HAP-1 (cell line): ENCODE data around the gene MTARC1.

Experiments
- DNase-seq, 2 experiments: peaks; one replicate each; pipeline ENCODE4 v3.0.0-alpha.2; 2016 to 2020; ENCODE audit warnings: low spot score in 2 of 2
- H3K27me3 ChIP-seq: fragments of 250-450 bp; sonication (Bioruptor Pico); 2 replicates; pipeline ENCODE4 v1.5.1; 2020; ENCODE audit warnings: low read depth, mild to moderate bottlenecking, moderate library complexity
- H3K36me3 ChIP-seq: fragments of 250-450 bp; sonication (Bioruptor Pico); replicated peaks from 2 replicates; pipeline ENCODE4 v1.5.1; 2020; ENCODE audit warnings: mild to moderate bottlenecking
- H3K4me1 ChIP-seq: fragments of 250-450 bp; sonication (Bioruptor Pico); 2 replicates; pipeline ENCODE4 v1.5.1; 2020; ENCODE audit warnings: mild to moderate bottlenecking
- H3K4me3 ChIP-seq: fragments of 250-450 bp; sonication (Bioruptor Pico); 2 replicates; pipeline ENCODE4 v1.5.1; 2020; ENCODE audit warnings: mild to moderate bottlenecking, moderate library complexity
- H3K9me3 ChIP-seq: fragments of 250-450 bp; sonication (Bioruptor Pico); 2 replicates; pipeline ENCODE4 v1.5.1; 2020; ENCODE audit warnings: mild to moderate bottlenecking, moderate library complexity
- in situ Hi-C: fragments of 300-500 bp; cut with MboI; formaldehyde crosslinking; loops from 3 replicates; pipeline ENCODE4 v1.14.3; 2020; ENCODE audit warnings: low sequenced_read_pairs, inconsistent platforms, mixed read lengths

MTARC1 gene

DNA sequence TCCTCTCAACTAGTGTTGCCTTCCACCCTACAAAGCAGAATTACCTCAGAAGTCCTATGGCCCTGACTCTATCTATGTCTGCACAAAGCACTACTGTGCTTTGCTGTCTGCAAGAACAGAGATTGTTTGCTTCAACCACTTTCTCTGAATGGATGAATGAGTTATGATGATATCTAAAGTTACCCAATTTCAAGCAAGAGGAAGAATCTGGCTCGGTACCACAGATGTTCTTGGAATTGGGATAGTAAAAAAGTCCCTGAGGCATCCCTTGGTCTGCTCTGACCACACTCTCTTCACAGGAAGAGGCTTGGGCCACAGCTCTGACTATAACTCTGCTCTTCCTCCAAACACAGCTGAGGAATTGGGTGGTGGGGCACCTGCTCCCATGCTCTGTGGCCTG is 31.2 kb downstream of the MTARC1 start:
- H3K27me3 ChIP-seq: no peaks in the 10 kb centered on the region
- 0 out of 2 replicates have a peak, but pooled peaks cover 3% of the 10 kb centered on the region for H3K36me3 ChIP-seq
- no peak overlapping the region for H3K4me3 ChIP-seq
- H3K9me3 ChIP-seq: no peaks in the 10 kb centered on the region
- H3K4me1 ChIP-seq: no peaks in the 10 kb centered on the region
- in situ Hi-C loops: no loop called here
- DNase-seq: no peak

DNA sequence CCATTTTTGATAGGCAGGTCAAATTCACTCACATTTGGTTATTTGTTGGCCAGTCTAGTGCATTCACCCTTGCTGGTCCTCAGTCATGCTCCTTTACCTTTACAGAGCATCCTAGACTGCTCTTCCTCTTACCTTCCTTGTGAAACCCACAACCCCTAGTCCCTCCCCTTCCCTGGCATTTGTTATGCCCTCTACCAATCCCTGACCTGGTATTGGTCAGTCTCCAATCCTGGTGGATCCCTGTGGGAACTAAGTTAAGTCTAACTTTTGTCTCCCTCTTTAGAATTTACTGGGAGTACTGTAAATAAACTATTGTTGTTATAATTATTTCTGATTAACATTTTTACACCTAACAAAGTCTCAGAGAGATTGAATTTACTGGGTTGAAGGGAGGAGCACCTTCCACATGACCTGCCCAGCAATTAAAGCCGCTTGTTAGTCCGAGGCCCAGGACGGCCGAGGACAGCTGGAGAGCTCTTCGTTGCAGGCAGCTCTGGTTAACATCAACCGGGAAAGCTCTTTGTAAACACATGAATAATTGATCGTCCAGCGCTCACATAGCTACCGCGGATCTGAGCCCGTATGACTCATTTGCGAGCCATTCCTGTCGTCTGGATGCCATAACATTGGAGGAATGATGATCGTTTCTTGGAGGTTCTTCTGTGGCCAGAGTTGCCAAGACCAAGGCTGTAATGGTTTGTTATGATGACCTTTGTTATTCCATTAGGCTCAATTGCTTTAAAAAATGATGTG is 31.9 kb downstream of the MTARC1 start:
- no peak for DNase-seq
- no peaks in the 10 kb centered on the region for H3K36me3 ChIP-seq
- in situ Hi-C loops: no loop called here
- no peaks in the 10 kb centered on the region for H3K4me1 ChIP-seq
- H3K27me3 ChIP-seq: no peaks in the 10 kb centered on the region
- no peaks in the 10 kb centered on the region for H3K9me3 ChIP-seq
- no peak overlapping the region for H3K4me3 ChIP-seq

DNA sequence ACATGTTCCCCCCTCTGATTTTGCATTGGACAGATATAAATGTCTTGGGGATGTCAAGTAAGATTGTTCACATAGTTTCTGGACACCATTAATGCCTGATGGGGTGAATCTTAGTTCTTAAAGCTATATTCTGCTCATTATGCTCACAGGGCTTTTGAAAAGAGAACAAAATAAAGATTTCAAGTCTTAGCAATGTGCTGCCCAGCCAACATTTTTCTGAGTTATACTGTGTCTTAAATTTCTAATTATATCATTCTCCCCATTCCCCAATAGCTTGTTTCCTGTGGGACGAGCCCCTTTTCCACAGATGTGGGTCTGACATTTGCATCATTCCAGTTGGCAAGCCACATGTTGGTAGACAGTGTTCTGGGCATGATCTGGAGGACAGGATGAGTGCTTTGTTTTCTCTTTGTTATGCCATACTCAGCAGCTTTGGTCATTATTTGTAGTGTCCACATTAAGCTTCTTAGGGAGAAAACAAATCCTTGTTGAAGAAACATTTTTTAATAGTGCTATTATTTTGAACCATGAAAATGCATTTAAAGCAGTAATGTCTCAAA is 32.8 kb downstream of the MTARC1 start:
- DNase-seq: no peak
- in situ Hi-C loops: no loop called here
- H3K4me3 ChIP-seq: no peak overlapping the region

DNA sequence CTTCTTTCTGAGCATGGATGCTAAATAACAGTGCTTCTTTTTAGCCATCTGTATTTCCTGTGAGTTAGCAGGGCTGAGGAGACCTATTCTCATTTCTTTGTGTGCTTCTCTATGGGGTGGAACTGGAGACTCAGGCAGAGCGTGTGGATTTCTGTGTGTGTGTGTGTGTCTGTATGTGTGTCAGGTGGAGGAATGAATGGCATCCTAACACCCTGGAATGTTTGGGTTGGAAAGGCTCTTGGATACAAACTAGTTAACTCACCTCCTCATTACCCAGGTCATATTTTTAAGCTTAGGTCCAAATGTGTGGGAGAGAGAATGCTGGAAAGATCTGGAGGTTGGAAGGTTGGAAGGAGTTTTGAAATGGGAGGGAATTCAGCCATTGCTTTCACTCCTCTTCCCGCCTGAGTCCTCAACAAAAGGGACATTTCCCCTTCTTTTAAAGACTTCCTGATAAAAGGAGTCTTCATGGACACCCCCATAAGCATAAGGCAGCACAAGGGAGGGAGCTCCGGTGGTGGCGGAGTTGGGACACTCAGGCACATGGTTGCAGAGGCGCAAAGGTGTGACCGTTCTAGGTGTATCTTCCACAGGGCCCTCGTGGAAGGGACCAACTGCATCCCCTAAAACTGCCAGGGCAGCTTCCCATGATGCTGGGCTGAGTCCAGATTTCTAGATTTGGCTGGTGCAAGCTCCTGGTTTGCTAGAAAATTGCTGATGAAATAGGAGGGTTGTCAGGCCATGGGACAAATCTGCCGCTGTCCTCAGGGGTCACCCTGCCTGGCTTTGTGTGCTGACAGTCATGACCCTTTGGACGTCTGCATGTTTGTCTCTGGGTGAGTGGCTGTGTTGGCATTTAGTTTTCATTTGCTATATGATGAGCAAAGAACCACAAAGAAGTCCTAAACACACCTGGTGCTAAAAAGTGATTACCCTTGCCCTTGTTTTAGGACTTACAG is 37.6 kb downstream of the MTARC1 start:
- Histone ChIP-seq H3K4me1 (no peaks in the 10 kb centered on the region), H3K9me3 (no peaks in the 10 kb centered on the region), H3K36me3 (no peaks in the 10 kb centered on the region), H3K27me3 (no peaks in the 10 kb centered on the region), H3K4me3 (no peak overlapping the region)
- DNase-seq: no peak
- in situ Hi-C loops: no loop called here

More for the DNA sequence above, 32.8 kb downstream of the MTARC1 start:
- Histone ChIP-seq H3K27me3 (no peaks in the 10 kb centered on the region), H3K4me1 (no peaks in the 10 kb centered on the region), H3K9me3 (no peaks in the 10 kb centered on the region), H3K36me3 (no peaks in the 10 kb centered on the region)

DNA sequence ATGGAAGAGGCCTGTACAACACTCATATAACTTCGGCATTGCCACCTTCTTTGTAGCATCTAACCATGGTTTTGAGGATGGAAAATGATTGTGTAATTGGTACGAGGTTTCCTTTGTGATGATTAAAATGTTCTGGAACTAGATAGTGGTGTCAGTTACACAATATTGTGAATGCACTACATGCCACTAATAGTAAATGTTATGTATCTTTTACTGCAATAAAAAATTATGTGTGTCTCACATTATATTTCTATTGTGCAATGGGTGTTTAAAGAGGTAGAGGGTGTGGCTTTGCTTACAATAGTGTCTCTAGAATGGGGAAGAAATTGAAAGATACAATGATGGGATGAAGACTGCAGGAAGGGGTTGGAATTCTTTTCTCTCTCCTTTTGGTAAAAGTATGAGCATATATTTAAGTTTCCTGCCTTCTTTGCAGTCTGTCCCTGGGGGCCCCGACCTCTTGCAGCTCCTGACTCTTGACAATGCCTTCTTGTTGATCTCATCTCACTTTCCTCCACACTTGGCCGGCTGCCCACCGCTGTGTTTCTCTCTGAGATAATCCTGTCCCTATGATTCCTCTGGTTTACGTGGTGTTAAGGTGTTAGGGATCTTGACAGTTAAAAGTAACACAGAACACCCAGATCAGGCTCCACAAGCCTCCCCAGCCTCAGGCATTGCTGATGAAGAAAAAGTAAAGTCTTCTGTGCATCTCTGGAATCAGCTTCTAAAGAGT is 39.3 kb downstream of the MTARC1 start:
- Histone ChIP-seq H3K9me3 (no peaks in the 10 kb centered on the region), H3K27me3 (no peaks in the 10 kb centered on the region), H3K4me3 (no peak overlapping the region), H3K36me3 (no peaks in the 10 kb centered on the region), H3K4me1 (no peaks in the 10 kb centered on the region)
- in situ Hi-C loops: no loop called here
- DNase-seq: peak in 1 of 2 experiments; percentile 45

DNA sequence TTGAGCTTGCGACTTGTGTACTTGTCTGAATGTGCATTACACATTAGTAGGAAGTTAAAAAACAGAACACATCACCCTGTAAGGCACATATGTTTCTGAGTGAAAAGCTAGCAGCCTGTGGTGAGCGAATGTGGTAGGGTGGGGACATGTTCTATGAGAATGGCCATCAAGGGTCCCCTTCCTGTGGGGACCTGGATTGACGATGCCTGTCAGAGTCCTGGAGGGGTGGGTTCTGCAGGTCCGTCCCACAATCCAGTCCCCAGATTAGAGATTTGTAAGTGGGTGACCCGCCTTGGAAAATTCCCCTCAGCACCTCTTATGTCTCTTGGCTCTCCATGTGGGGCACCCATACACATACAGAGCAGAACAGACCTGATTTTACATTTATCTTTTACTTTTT is 40.0 kb downstream of the MTARC1 start:
- Histone ChIP-seq H3K4me3 (no peak overlapping the region), H3K4me1 (no peaks in the 10 kb centered on the region), H3K27me3 (no peaks in the 10 kb centered on the region), H3K9me3 (no peaks in the 10 kb centered on the region), H3K36me3 (no peaks in the 10 kb centered on the region)
- no peak for DNase-seq
- in situ Hi-C loops: no loop called here

DNA sequence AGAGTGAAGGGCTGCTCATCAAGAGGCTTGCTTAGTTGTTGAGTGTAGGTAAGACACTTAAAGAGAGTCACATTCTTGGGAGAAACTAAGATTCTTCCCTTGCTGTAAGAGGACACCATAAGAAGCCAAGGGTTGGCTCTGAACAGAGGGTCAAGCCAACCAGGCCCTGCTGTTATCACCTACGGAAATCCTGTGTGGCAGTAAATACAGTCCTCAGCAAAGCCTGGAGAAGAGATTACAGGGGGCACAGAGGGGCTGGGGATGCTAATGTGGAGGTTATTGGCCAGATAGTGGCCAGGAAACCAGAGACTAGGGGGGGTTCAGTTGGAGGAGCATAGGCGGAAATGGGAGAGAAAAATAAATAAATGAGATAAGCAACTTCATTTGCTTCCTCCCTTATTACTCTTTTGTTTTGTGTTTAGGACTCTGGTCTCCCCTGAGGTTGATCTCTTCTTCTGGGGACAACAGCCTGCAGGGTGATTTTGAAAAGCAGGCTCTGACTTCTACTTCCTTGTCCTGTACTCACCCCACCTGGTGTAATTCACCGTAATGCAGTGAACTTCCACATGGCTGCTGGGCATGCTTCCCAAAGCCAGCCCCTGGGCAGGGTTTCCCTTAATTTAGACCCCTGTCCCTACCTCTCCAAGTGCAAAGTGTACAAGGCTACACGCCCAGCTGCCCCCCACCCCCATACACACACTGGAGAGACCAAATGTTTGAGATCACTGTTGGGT is 40.9 kb downstream of the MTARC1 start:
- Histone ChIP-seq H3K36me3 (no peaks in the 10 kb centered on the region), H3K4me1 (no peaks in the 10 kb centered on the region), H3K4me3 (no peak overlapping the region), H3K27me3 (no peaks in the 10 kb centered on the region), H3K9me3 (no peaks in the 10 kb centered on the region)
- in situ Hi-C loops: no loop called here
- no peak for DNase-seq

DNA sequence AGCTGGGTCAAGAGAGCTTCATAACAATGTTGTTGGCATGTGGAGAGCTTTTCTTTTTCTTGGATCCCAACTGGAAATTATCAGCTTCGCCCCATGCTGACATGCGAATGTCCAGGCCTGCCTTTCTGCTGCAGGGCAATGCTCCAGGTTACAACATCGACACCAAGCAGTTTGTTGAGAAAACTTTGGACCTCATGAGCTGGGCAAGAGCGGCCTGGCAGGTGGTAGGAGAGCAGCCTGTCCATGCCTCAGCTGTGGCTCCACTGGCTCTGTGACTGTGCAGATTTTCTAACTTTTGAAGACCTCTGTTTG is 41.4 kb downstream of the MTARC1 start:
- no peaks in the 10 kb centered on the region for H3K27me3 ChIP-seq
- H3K9me3 ChIP-seq: no peaks in the 10 kb centered on the region
- H3K4me1 ChIP-seq: no peaks in the 10 kb centered on the region
- in situ Hi-C loops: no loop called here
- no peak overlapping the region for H3K4me3 ChIP-seq
- no peaks in the 10 kb centered on the region for H3K36me3 ChIP-seq
- DNase-seq: no peak

DNA sequence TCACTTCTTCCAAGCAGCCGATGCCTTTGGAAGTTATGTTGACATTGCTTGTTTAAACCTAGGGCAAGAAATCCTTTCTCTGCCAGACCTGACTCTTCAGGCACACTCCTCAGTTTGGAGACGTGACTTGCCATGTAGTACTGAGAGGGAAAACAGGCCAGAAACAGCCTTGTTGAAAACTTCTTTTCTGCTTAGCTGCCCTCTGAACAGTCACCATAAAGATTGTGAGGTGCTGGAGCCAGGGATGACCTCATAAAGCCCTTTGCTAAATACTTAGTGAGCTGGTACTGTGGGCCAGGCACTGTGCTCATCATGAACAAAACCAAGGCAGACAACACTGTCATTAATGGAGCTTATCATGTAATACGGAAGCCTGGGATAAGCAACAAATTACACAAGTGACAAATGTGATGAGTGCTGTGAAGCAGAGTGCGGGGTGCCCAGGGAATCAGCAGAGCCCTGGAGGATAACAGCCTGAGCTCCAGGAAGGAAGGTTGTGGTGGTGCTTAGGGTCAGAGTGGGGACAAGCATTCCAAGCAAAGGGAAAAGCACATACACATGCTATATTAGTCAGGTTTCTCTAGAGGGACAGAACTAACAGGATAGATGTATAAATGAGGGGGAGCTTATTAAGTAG is 42.4 kb downstream of the MTARC1 start:
- Histone ChIP-seq H3K27me3 (no peaks in the 10 kb centered on the region), H3K9me3 (no peaks in the 10 kb centered on the region), H3K36me3 (no peaks in the 10 kb centered on the region), H3K4me1 (no peaks in the 10 kb centered on the region), H3K4me3 (no peak overlapping the region)
- DNase-seq: no peak
- in situ Hi-C loops: no loop called here

DNA sequence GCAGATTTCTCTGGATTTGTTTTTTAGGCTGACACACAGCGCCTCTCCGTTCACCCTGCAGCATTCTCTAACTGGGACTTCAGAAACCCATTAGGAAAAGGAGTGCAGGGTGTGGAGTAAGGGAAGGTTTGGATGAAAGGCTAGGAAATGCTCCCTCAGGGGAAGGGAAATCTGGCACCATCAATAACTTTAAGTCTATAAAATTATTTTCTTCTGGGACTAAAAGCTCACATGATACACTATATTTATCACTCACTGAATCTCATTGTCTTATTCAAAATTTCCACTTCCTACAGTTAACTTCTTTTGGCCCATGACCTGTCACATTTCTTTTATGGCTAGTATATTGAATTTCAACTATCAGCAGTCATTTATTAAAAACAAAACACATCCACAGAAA is 46.7 kb downstream of the MTARC1 start:
- in situ Hi-C loops: no loop called here
- no peak overlapping the region for H3K4me3 ChIP-seq
- no peak for DNase-seq
- H3K9me3 ChIP-seq: no peaks in the 10 kb centered on the region
- H3K36me3 ChIP-seq: no peaks in the 10 kb centered on the region
- H3K4me1 ChIP-seq: no peaks in the 10 kb centered on the region
- H3K27me3 ChIP-seq: no peaks in the 10 kb centered on the region; the same call in 1 of the 2 replicates

DNA sequence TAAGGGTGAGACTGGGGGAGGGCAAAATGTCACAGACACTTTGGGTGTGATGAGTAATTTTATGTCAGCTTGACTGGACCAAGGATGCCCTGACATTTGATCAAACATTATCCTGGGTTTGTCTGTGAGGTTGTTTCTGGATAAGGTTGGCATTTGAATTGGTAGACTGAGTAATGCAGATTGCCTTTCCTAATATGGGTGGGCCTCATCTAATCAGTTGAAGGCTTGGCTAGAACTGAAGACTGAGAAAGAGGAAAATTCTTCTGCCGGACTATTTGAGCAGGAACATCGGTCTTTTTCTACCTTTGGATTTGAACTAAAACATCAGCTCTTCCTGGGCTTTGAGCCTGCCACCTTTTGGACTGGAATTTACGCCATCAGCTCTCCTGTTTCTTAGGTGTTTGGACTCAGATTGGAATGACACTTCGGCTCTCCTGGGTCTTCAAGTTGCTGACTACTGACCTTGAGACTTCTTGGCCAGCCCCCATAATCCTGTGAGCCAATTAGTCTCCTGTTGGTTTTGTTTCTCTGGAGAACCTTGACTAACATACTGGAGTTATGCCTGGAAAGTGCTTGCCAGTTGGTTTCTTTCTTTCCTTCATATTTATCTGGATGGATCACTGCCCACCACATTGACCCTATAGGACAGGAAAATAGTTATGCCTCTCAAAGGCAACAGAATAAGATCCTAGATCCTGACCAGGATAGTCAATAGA is 47.6 kb downstream of the MTARC1 start:
- in situ Hi-C loops: no loop called here
- H3K4me3 ChIP-seq: no peak overlapping the region
- H3K9me3 ChIP-seq: no peaks in the 10 kb centered on the region
- H3K4me1 ChIP-seq: no peaks in the 10 kb centered on the region
- no peak for DNase-seq
- H3K27me3 ChIP-seq: no peaks in the 10 kb centered on the region; the same call in 1 of the 2 replicates
- no peaks in the 10 kb centered on the region for H3K36me3 ChIP-seq
